ENCODE measurements around the gene AFG1L. TPM values are rescaled to one million over a fixed set of nuclear protein-coding genes. Genes with fewer than 3 reads are reported as not detected.

AFG1L gene
- total RNA-seq, 1 experiment from 2014 or later: 7.2 TPM

DNA sequence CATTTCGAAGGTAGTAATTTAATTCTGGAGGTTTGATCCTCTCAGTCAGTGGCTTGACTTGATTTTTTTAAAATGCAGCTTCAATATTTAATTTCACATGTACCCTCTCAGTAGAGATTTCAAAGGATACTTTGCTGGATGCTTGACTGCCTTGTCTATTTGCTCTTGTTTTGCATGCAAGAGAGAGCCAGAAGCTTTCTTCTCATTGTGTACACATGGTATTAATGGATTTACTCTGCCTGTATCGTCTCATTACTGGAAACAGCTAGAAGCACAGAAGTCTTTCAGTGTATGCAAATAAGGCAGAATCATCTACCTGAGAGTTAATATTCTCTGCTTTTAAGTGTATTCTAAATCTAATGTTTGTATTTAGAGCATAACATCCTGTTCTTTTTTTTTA lies 181.5 kb downstream of the AFG1L start:
- BruUV-seq (replicated peaks): no TSS peak
- Histone ChIP-seq H3K36me3 (ENCODE audit: control insufficient read depth, insufficient read depth, low read length) (no peaks in the 10 kb centered on the region), H3K4me1 (no peaks in the 10 kb centered on the region), H3K4me3 (ENCODE audit: low read depth, low read length) (no peak overlapping the region), H3K27me3 (replicated peaks; ENCODE audit: control insufficient read depth, insufficient read depth, low read length) (no peaks in the 10 kb centered on the region), H3K9me3 (no peaks in the 10 kb centered on the region)
- Mint-ChIP-seq H3K27ac (ENCODE audit: unreplicated experiment) (no peak overlapping the region), H3K4me1 (ENCODE audit: low read depth, unreplicated experiment) (no peaks in the 10 kb centered on the region), H3K36me3 (ENCODE audit: insufficient read depth, unreplicated experiment) (no peaks in the 10 kb centered on the region), H3K27me3 (ENCODE audit: insufficient read depth, unreplicated experiment) (no peaks in the 10 kb centered on the region), H3K4me3 (ENCODE audit: unreplicated experiment) (no peak overlapping the region), H3K9me3 (ENCODE audit: unreplicated experiment) (no peaks in the 10 kb centered on the region)
- ChIA-PET POLR2A (no interaction called here), CTCF (interaction anchor here (0.6 to 1.0 kb wide), 2 partner anchors 49 to 215 kb away, joined by 3 read pairs; partner anchors contain the start of gene SNX3)
- intact Hi-C loops (cut with micrococcal nuclease; ENCODE audit: unreplicated experiment): no loop called here
- TF ChIP-seq, protein P1, sequence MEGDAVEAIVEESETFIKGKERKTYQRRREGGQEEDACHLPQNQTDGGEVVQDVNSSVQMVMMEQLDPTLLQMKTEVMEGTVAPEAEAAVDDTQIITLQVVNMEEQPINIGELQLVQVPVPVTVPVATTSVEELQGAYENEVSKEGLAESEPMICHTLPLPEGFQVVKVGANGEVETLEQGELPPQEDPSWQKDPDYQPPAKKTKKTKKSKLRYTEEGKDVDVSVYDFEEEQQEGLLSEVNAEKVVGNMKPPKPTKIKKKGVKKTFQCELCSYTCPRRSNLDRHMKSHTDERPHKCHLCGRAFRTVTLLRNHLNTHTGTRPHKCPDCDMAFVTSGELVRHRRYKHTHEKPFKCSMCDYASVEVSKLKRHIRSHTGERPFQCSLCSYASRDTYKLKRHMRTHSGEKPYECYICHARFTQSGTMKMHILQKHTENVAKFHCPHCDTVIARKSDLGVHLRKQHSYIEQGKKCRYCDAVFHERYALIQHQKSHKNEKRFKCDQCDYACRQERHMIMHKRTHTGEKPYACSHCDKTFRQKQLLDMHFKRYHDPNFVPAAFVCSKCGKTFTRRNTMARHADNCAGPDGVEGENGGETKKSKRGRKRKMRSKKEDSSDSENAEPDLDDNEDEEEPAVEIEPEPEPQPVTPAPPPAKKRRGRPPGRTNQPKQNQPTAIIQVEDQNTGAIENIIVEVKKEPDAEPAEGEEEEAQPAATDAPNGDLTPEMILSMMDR (IDR thresholded peaks at IDR 0.05; ENCODE audit: insufficient read depth in 1 of 2, low read depth in 1 of 2, low read length in 1 of 2, severe bottlenecking in 1 of 2, unreplicated experiment in 1 of 2): no peak
- no peak for DNase-seq

DNA sequence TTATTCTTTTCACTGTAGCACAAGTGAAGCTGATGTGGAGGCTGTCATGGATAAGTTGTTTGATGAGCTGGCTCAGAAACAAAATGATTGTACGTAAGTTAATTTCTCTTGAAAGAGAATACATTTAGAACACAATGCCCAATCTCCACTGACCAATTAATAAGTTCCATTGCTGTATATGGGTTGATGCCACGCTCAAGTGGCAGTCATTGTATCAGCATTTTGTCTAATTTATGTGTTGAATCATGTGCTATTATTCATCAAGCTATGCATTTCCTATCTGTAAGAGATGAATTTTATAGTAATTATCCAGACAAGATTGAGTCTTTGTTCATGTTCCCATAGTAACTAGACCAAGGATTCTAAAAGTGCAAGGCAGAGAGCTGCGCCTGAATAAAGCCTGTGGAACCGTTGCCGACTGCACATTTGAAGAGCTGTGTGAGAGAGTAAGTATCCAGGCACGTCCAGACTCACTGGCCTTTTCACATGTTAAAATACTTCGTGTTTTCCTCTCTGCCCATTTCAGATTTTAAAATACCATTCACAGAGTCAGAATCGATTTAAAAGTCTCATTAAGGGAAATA lies 182.1 kb downstream of the AFG1L start:
- Mint-ChIP-seq H3K4me3 (ENCODE audit: unreplicated experiment) (no peak overlapping the region), H3K4me1 (ENCODE audit: low read depth, unreplicated experiment) (no peaks in the 10 kb centered on the region), H3K36me3 (ENCODE audit: insufficient read depth, unreplicated experiment) (no peaks in the 10 kb centered on the region), H3K9me3 (ENCODE audit: unreplicated experiment) (no peaks in the 10 kb centered on the region), H3K27me3 (ENCODE audit: insufficient read depth, unreplicated experiment) (no peaks in the 10 kb centered on the region), H3K27ac (ENCODE audit: unreplicated experiment) (no peak overlapping the region)
- no TSS peak for BruUV-seq (replicated peaks)
- no peaks in the 10 kb centered on the region for H3K36me3 ChIP-seq (ENCODE audit: control insufficient read depth, insufficient read depth, low read length)
- H3K9me3 ChIP-seq: no peaks in the 10 kb centered on the region
- DNase-seq: no peak
- ChIA-PET POLR2A (no interaction called here), CTCF (interaction anchor here (0.6 kb wide), 1 partner anchor 49 kb away, joined by 3 read pairs; no protein-coding TSS in a partner anchor)
- intact Hi-C loops (cut with micrococcal nuclease; ENCODE audit: unreplicated experiment): no loop called here
- no peaks in the 10 kb centered on the region for H3K4me1 ChIP-seq
- H3K4me3 ChIP-seq (ENCODE audit: low read depth, low read length): no peak overlapping the region
- TF ChIP-seq, protein P1 (IDR thresholded peaks at IDR 0.05; ENCODE audit: insufficient read depth in 1 of 2, low read depth in 1 of 2, low read length in 1 of 2, severe bottlenecking in 1 of 2, unreplicated experiment in 1 of 2): no peak
- no peaks in the 10 kb centered on the region for H3K27me3 ChIP-seq (replicated peaks; ENCODE audit: control insufficient read depth, insufficient read depth, low read length)

DNA sequence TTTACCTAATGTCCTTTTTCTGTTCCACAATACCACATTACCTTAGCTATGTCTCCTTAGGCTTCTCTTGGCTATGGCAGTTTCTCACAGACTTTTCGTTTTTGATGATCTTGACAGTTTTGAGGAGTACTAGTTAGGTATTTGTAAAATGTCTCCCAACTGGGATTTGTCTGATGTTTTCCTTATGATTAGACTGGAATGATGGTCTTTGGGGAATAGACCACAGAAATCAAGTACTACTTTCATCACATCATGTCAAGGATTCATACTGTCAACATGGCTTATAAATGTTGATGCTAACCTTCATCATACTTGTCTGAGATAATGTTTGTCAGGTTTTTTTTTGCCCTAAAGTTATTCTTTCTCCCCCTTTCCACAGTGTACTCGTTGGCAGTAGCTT lies 187.7 kb downstream of the AFG1L start:
- no peaks in the 10 kb centered on the region for H3K4me1 Mint-ChIP-seq (ENCODE audit: low read depth, unreplicated experiment)
- Histone ChIP-seq H3K27me3 (replicated peaks; ENCODE audit: control insufficient read depth, insufficient read depth, low read length) (no peaks in the 10 kb centered on the region), H3K36me3 (ENCODE audit: control insufficient read depth, insufficient read depth, low read length) (no peaks in the 10 kb centered on the region), H3K4me3 (ENCODE audit: low read depth, low read length) (no peak overlapping the region), H3K4me1 (no peaks in the 10 kb centered on the region), H3K9me3 (no peaks in the 10 kb centered on the region)
- POLR2A ChIA-PET: no interaction called here
- no peak overlapping the region for H3K4me3 Mint-ChIP-seq (ENCODE audit: unreplicated experiment)
- TF ChIP-seq, protein P1 (IDR thresholded peaks at IDR 0.05; ENCODE audit: insufficient read depth in 1 of 2, low read depth in 1 of 2, low read length in 1 of 2, severe bottlenecking in 1 of 2, unreplicated experiment in 1 of 2): no peak
- intact Hi-C loops (cut with micrococcal nuclease; ENCODE audit: unreplicated experiment): no loop called here
- CTCF ChIA-PET: no interaction called here
- H3K27ac Mint-ChIP-seq (ENCODE audit: unreplicated experiment): no peak overlapping the region
- no peaks in the 10 kb centered on the region for H3K36me3 Mint-ChIP-seq (ENCODE audit: insufficient read depth, unreplicated experiment)
- H3K27me3 Mint-ChIP-seq (ENCODE audit: insufficient read depth, unreplicated experiment): no peaks in the 10 kb centered on the region
- BruUV-seq (replicated peaks): no TSS peak
- DNase-seq: no peak
- H3K9me3 Mint-ChIP-seq (ENCODE audit: unreplicated experiment): no peaks in the 10 kb centered on the region
